ENCODE data around the gene SMAD3.
A peak's percentile ranks its signal among the peaks of the same experiment; 100 is the strongest.

Gene SMAD3

GRCh38 chr15:67080900-67081431, 15.6 kb downstream of the SMAD3 start:
- peak; percentile 54 for DNase-seq (ENCODE audit: low spot score)

GRCh38 chr15:67082007-67082536, 16.7 kb downstream of the SMAD3 start:
- no peak for DNase-seq (ENCODE audit: low spot score)

DNA sequence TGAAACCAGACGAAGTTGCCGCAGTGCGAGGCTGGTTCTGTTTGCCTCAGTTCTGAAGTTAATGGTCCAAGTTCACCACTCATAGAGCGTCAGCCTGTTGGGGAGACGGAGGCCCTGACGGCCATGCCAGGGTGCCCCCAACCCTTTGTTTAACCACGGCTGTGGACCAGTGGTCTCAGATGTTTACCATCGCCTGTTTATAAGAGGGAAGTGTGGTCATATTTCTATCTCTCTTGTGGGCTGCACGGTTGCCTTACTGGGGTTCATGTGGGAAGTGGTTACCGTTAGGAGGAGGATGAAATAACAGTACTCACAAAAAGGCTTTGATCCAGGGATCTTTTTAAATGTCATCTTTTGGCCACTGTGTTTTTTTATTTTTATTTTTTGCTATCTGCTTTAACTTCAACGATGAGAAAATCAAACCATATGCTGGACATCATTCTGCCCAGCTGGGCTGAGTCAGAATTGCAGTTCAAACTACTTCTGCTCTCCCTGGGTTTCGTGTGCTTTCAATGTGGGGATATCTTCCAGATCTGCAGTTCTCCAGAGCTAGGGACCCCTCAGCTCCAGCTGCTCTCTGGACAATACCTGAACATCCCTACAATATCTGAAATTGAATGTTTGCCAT, 17.8 kb downstream of the SMAD3 start:
- no peak for DNase-seq (ENCODE audit: low spot score)

DNA sequence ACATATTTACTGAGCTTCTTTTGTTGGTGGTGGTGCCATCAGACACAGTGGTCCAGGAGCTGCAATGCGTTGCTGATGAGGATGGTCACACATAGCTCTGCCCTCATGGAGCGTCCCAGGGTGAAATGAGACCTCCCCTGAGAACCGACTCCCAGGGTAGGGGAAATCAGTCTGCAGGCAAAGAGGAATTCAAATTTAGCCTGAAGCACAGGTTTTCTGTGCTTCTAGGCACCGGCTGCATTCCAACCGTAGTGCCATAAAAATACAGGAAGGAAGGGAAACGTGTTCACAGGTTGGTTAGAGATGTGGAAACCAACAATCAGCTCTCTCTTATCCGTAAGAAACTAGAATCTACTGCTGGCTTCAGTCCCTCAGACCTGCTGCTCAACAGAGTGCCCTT, 19.2 kb downstream of the SMAD3 start:
- no peak for DNase-seq (ENCODE audit: low spot score)

- no peak for DNase-seq (ENCODE audit: low spot score)
These were observed 19.9 kb downstream of the SMAD3 start for GRCh38 chr15:67085237-67085817.

GRCh38 chr15:67085818-67086636, 20.6 kb downstream of the SMAD3 start:
- DNase-seq (ENCODE audit: low spot score) = no peak

- DNase-seq (ENCODE audit: low spot score) = no peak
These were observed 21.2 kb downstream of the SMAD3 start for GRCh38 chr15:67086637-67086914.

DNA sequence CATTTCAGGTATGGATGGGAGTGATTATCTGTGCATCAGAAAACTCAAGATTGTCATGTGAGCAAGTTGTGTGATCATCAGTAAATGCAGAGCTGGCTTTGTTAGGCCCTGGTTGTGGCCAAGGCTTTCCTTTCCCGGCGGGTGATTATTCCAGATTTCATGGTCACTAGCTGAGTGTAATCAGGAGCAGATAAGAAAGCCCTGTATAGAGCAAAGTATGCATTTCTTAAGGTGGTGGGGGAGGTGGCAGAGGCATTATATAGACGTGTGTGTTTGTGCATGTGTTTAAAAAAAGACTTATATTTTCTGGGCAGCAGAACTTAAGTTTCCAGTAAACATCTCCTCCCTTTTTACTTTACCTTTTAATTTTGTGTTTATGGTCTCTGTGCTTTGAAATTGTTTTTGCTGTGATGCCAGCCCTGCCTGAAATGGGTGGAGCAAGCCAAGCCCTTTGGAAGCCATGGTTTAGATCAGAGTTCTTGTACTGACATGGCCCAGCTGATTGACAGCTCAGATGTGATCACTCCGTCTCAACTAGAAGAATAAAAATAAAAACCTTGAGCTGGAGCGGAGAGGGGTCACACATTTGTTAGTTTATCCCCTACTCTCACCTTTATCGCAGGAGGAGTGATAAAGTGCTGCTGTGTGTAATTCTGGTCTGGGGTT, 22.2 kb downstream of the SMAD3 start:
- no peak for DNase-seq (ENCODE audit: low spot score)

DNA sequence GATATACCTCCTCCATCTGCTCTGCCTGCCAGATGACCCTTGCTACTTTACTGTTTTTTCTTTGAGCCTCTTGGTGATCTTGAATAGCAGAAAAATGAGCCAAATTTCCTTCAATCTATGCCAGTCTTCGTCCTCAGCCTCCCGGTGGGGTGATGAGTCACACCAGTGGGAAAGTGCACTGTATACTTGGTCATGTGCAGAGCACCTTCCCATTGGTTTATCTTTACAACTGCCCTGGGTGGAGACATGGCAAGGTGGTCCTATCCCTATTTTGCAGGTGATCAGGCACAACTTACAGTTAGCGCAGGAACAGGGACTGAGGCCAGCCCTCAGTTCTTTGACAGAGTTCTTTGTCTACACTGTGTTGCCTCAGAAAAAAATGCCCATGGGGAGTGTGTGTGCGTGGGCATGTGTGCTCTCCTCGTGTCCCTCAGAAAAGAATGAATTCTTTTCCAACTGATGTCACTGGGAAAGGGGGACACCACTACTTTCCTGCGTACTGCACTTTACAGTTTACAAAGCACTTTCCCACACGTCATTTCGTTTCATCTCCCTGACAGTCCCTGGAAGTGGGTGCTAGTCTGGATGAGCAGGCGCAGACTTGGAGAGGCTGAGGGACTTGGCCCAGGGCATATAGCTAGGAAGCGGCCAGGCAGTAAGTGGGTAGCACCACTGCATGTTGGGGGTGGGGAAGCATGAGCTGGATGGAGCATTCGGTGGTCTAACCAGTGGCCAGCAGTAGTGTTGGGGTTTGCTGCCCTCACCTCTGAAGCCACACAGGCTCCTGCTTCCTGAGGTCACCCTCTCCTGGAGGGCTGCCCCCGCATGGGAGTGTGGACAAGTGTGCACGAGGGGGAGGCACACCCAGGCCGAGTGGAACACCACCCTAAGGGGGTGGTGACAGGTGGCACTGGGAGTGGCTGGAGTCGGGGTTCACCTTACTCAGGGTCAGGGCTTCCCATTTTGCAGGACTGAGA, 24.1 kb downstream of the SMAD3 start:
- DNase-seq (ENCODE audit: low spot score) = no peak

- no peak for DNase-seq (ENCODE audit: low spot score)
These were observed 25.1 kb downstream of the SMAD3 start for GRCh38 chr15:67090297-67091070.

GRCh38 chr15:67091071-67091979, 25.9 kb downstream of the SMAD3 start:
- DNase-seq (ENCODE audit: low spot score) = no peak

DNA sequence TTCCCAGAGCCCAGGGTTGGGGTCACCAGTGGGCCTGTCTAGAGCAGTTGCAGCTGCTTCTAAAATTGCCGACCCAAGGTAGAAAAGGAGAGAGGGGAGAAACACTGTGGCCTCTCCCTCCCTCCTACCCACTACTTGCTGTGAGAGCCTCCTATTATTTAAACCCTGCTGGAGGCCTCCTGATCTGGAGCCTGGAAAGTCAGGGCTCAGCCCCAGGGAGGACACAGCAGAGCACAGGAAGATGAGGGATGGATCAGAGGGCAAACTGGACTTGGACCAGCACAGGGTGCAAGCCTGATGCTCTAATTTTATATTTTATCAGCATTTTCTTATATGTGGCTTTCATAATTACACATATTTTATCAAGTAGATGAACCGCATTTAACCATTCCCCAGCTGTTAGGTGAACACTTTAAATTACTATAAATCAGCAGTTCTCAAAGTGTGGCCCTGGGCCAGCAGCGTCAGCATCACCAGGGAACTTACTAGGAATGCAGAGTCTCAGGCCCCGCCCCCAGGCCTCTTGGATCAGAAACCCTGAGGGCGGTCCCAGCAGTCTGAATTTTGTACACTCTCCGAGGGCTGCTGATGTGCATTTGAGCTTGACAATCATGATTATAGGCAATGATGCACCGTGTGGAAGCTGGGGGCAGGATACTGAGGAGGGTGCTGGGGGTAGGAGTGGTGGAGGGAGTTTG, 26.7 kb downstream of the SMAD3 start:
- DNase-seq (ENCODE audit: low spot score) = no peak

- DNase-seq (ENCODE audit: low spot score) = no peak
These were observed 27.5 kb downstream of the SMAD3 start for GRCh38 chr15:67092752-67093503.

DNA sequence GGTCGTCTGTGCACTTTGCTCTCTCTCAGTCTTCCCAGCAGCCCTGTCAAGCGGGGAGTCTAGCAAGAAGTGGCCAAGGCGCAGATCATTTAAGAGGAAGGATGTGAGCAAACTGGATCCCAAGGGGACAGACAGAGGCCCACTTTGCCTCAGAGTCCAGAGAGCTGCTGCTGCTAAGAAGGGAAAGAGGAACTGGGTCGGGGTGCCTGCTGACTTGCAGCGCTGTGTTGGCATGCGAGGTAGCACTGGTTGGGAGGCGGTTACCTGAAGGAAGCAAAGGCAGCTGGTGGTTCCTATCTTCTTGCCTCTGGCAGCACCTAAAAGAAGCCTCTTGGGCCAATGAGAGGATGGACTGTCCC, 28.1 kb downstream of the SMAD3 start:
- peak; percentile 52 for DNase-seq (ENCODE audit: low spot score)

GRCh38 chr15:67094001-67094826, 28.8 kb downstream of the SMAD3 start:
- no peak for DNase-seq (ENCODE audit: low spot score)

- no peak for DNase-seq (ENCODE audit: low spot score)
These were observed 30.5 kb downstream of the SMAD3 start for GRCh38 chr15:67095912-67096311.

Data from putamen (tissue), 1 donor.